Measurements from ENCODE around the gene GREM1. TPM values are rescaled to one million over a fixed set of nuclear protein-coding genes. Genes with fewer than 3 reads are reported as not detected.

Gene GREM1
- total RNA-seq, 1 experiment from 2014 or later, result 27.3 TPM

DNA sequence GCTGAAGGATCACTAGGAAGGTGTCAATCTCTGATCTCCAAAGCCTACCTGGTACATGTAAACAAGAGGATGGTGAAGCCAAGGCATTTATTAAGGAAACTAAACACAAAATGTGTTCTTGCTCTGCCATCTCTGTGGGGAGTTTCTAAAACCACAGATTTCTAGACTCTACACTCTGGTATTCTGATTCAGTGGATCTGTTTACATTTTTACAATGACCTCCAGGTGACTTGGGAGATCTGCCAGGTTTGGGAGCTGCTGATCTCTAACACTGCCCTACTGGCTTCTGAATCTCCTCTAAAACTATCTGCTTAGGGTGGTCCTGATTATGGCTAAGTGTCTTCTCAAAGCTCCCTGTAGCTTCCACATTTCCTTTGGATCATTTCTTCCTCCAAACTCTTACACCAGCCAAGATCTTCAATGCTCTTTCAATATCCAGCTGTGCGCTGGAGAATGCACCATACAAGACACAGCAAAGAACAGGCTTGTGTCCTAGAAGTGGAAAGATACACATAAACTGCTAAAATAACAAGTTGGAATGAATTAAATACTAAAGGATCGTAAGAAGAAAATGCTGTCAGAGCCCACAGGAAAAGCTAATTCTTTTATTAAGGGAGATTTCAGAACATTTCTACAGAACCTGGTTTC is 72.7 kb downstream of the GREM1 start:
- no peaks in the 10 kb centered on the region for H3K27me3 ChIP-seq
- H3K36me3 ChIP-seq, result no peaks in the 10 kb centered on the region

DNA sequence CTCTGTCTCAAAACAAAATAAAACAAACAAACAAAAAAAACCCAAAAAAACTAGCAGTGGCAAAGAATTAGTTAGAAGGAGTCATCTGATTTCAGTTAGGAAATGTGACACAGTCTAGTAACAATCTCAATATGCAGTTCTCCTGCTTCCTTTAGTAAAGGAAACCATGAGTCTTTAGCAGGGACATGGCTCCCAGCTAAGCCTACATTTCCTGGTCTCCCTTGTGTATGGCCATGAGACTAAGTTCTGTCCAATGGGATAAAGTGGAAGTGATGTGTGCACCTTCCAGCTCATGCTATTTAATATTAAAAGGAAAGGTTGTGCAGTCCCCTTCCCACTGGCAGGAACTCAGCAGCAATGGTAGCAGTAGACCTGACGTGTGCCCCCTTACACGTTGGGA is 74.6 kb downstream of the GREM1 start:
- DNase-seq, result no peak
- no peak overlapping the region for H3K4me3 ChIP-seq
- H3K27me3 ChIP-seq, result no peaks in the 10 kb centered on the region
- H3K9me3 ChIP-seq, result no peaks in the 10 kb centered on the region
- no peaks in the 10 kb centered on the region for H3K36me3 ChIP-seq

More for the DNA sequence above, 72.7 kb downstream of the GREM1 start:
- DNase-seq, result peak; percentile 9
- Histone ChIP-seq H3K9me3 (no peaks in the 10 kb centered on the region), H3K4me3 (no peak overlapping the region)

Other genes starting within 250 kb of the GREM1 start
- 0.63 and 0.69 TPM in 2 replicates for gene GOLGA8N, start 124.5 kb upstream of the GREM1 start, total RNA-seq (2014; rRNA removed; shearing (Covaris generic); ENCODE audit: low replicate concordance)
- gene ARHGAP11A, start 102.5 kb upstream of the GREM1 start, total RNA-seq (2014; rRNA removed; shearing (Covaris generic); ENCODE audit: low replicate concordance), result 18.0 and 27.8 TPM in 2 replicates
- gene SCG5, start 76.3 kb upstream of the GREM1 start, total RNA-seq (2014; rRNA removed; shearing (Covaris generic); ENCODE audit: low replicate concordance), result not detected in 2 replicates